Measurements from ENCODE around the gene PCDHGB3.
"Not testable (repeated sequence)": the region's sequence is repeated elsewhere in the genome, so short reads cannot be mapped to it uniquely, and the experiment has no call there.

PCDHGB3 gene

GRCh38 chr5:141374627-141375026, 4.6 kb downstream of the PCDHGB3 start:
- TF ChIP-seq ZFX (IDR thresholded peaks at IDR 0.05; ENCODE audit: borderline replicate concordance) = no peak
- no peak for TF ChIP-seq CTCF (IDR thresholded peaks at IDR 0.05)
- no peak overlapping the region for H3K27ac ChIP-seq

- H3K27ac ChIP-seq = not testable (repeated sequence)
- TF ChIP-seq CTCF (IDR thresholded peaks at IDR 0.05) = peak; percentile 28
These were observed 5.6 kb downstream of the PCDHGB3 start for GRCh38 chr5:141375444-141376155.

GRCh38 chr5:141382469-141383294, 12.6 kb downstream of the PCDHGB3 start, which contains the start of gene PCDHGA7:
Gene PCDHGA7, plus strand, starts transcription at chr5:141382742. Its CDS starts 158 bp downstream, at chr5:141382900.
- peak; percentile 72 for TF ChIP-seq CTCF (IDR thresholded peaks at IDR 0.05)
- no peak for TF ChIP-seq ZFX (IDR thresholded peaks at IDR 0.05; ENCODE audit: borderline replicate concordance)
- no peak within 1 kb of the TSS for H3K27ac ChIP-seq

GRCh38 chr5:141383345-141383744, 13.3 kb downstream of the PCDHGB3 start:
- no peak for TF ChIP-seq CTCF (IDR thresholded peaks at IDR 0.05)
- no peak for TF ChIP-seq ZFX (IDR thresholded peaks at IDR 0.05; ENCODE audit: borderline replicate concordance)
- no peak overlapping the region for H3K27ac ChIP-seq

- no peak overlapping the region for H3K27ac ChIP-seq
- TF ChIP-seq CTCF (IDR thresholded peaks at IDR 0.05) = no peak
- TF ChIP-seq ZFX (IDR thresholded peaks at IDR 0.05; ENCODE audit: borderline replicate concordance) = no peak
These were observed 14.6 kb downstream of the PCDHGB3 start for GRCh38 chr5:141384471-141385267.

- peak; percentile 71 for TF ChIP-seq CTCF (IDR thresholded peaks at IDR 0.05)
- not testable (repeated sequence) for H3K27ac ChIP-seq
These were observed 17.7 kb downstream of the PCDHGB3 start, which contains the start of gene PCDHGB4 for GRCh38 chr5:141387557-141388311. Gene PCDHGB4, plus strand, starts transcription at chr5:141387698. Its CDS starts 187 bp downstream, at chr5:141387885.
